Liver (tissue), 9 donors: ENCODE measurements around the gene OASL. TPM values are rescaled to one million over a fixed set of nuclear protein-coding genes. Genes with fewer than 3 reads are reported as not detected.

ENCODE experiments used
- DNase-seq: peaks from one replicate; pipeline ENCODE4 v3.0.0-alpha.2; 2017; ENCODE audit warnings: low spot score
- H3K27ac ChIP-seq, 2 donors: one replicate each; pipeline ENCODE4 v1.7.0; 2013; ENCODE audit warnings: inconsistent platforms in 2 of 2, low read length in 2 of 2, control low read depth in 1 of 2, low read depth in 1 of 2, mild to moderate bottlenecking in 1 of 2
- H3K27me3 ChIP-seq, 4 donors: one replicate each; pipeline versions ENCODE4 v1.6.1 to v1.7.0; 2013; ENCODE audit warnings: low read length in 3 of 4, inconsistent platforms in 1 of 4, mild to moderate bottlenecking in 1 of 4, moderate library complexity in 1 of 4; ENCODE audit not compliant: control insufficient read depth in 4 of 4, insufficient read depth in 4 of 4
- H3K36me3 ChIP-seq, 4 donors: one replicate each; pipeline versions ENCODE4 v1.6.1 to v1.7.0; 2013; ENCODE audit warnings: low read length in 3 of 4, mild to moderate bottlenecking in 3 of 4, low read depth in 1 of 4, moderate library complexity in 1 of 4; ENCODE audit not compliant: control insufficient read depth in 4 of 4, insufficient read depth in 3 of 4
- H3K4me1 ChIP-seq, 4 donors: one replicate each; pipeline versions ENCODE4 v1.6.1 to v1.7.0; 2013; ENCODE audit warnings: low read length in 3 of 4, mild to moderate bottlenecking in 3 of 4, moderate library complexity in 1 of 4; ENCODE audit not compliant: control insufficient read depth in 4 of 4, insufficient read depth in 4 of 4
- H3K4me3 ChIP-seq, 3 donors: one replicate each; pipeline versions ENCODE4 v1.6.1 to v1.7.0; 2013; ENCODE audit warnings: low read length in 3 of 3, control low read depth in 1 of 3, low read depth in 1 of 3, mild to moderate bottlenecking in 1 of 3
- H3K9ac ChIP-seq, 2 donors: one replicate each; pipeline ENCODE4 v1.7.0; 2013; ENCODE audit warnings: low read length in 2 of 2, mild to moderate bottlenecking in 2 of 2, moderate library complexity in 2 of 2, control low read depth in 1 of 2, low read depth in 1 of 2
- H3K9me3 ChIP-seq, 4 donors: one replicate each; pipeline versions ENCODE4 v1.6.1 to v1.7.0; 2013; ENCODE audit warnings: low read length in 3 of 4; ENCODE audit not compliant: control insufficient read depth in 4 of 4
- EGR1 ChIP-seq, 2 donors: IDR thresholded peaks; 2 replicates each; pipeline ENCODE4 v1.6.1; 2016 to 2018; ENCODE audit warnings: antibody characterized with exemption in 2 of 2, low read depth in 2 of 2
- FOXA1 ChIP-seq: IDR thresholded peaks from 2 replicates; pipeline ENCODE4 v1.6.1; 2016; ENCODE audit warnings: antibody characterized with exemption
- FOXA2 ChIP-seq: IDR thresholded peaks from 2 replicates; pipeline ENCODE4 v1.6.1; 2016; ENCODE audit warnings: antibody characterized with exemption
- GABPA ChIP-seq, 2 donors: IDR thresholded peaks in 1 of 2; conservative IDR thresholded peaks in 1 of 2; 2 replicates each; pipeline ENCODE4 v1.6.1; 2016; ENCODE audit warnings: antibody characterized with exemption in 2 of 2, mild to moderate bottlenecking in 1 of 2, moderate library complexity in 1 of 2
- HNF4A ChIP-seq, 2 donors: conservative IDR thresholded peaks; 2 replicates each; pipeline ENCODE4 v1.6.1; 2016; ENCODE audit warnings: antibody characterized with exemption in 2 of 2, mild to moderate bottlenecking in 2 of 2
- HNF4G ChIP-seq: IDR thresholded peaks from 2 replicates; pipeline ENCODE4 v1.6.1; 2016; ENCODE audit warnings: antibody characterized with exemption
- JUND ChIP-seq, 2 donors: IDR thresholded peaks; 2 replicates each; pipeline ENCODE4 v1.6.1; 2016; ENCODE audit warnings: antibody characterized with exemption in 2 of 2
- NR2F2 ChIP-seq: IDR thresholded peaks from 2 replicates; pipeline ENCODE4 v1.6.1; 2016; ENCODE audit warnings: antibody characterized with exemption
- RAD21 ChIP-seq, 2 donors: IDR thresholded peaks; 2 replicates each; pipeline ENCODE4 v1.6.1; 2016; ENCODE audit warnings: antibody characterized with exemption in 2 of 2, mild to moderate bottlenecking in 2 of 2
- RXRA ChIP-seq, 2 donors: IDR thresholded peaks; 2 replicates each; pipeline ENCODE4 v1.6.1; 2017 to 2018; ENCODE audit warnings: antibody characterized with exemption in 2 of 2, mild to moderate bottlenecking in 1 of 2
- SP1 ChIP-seq: IDR thresholded peaks from 2 replicates; pipeline ENCODE4 v1.6.1; 2018; ENCODE audit warnings: antibody characterized with exemption, mild to moderate bottlenecking
- TAF1 ChIP-seq: conservative IDR thresholded peaks from 2 replicates; pipeline ENCODE4 v1.6.1; 2016; ENCODE audit warnings: antibody characterized with exemption, mild to moderate bottlenecking
- YY1 ChIP-seq: IDR thresholded peaks from 2 replicates; pipeline ENCODE4 v1.6.1; 2016; ENCODE audit warnings: antibody characterized with exemption, mild to moderate bottlenecking
- WGBS: extraction: QIAGEN DNeasy Blood & Tissue Kit; methylation state at CpG from one replicate; pipeline ENCODE4 v1.1.7; 2013; 5-methylcytosine and 5-hydroxymethylcytosine counted together
- polyA plus RNA-seq, 2 donors: library from polyadenylated mRNA; stranded (reverse) in 1 of 2; unstranded in 1 of 2; fragments of 200-250 nt in 1 of 2; fragments of >200 nt in 1 of 2; fragmentation: Nextera tagmentation in 1 of 2; extraction: Ambion mirVana in 1 of 2; gene quantifications; one replicate each; pipeline versions ENCODE4 v1.2.1 to v1.2.3, GENCODE V29; 2013 to 2015
- total RNA-seq, 2 donors: library from RNA; depleted of rRNA; stranded (reverse); fragments of >200 nt; gene quantifications; one replicate each; pipeline ENCODE4 v1.2.3, GENCODE V29; 2014
- TF ChIP-seq, protein P1 (sequence below): fragments of 150-350 bp; IDR thresholded peaks from 2 replicates; pipeline ENCODE4 v1.5.1; 2017; ENCODE audit warnings: improper control_type of control experiment, low read depth, low read length; ENCODE audit not compliant: missing input control
- TF ChIP-seq, protein P2 (sequence below): IDR thresholded peaks from 2 replicates; pipeline ENCODE4 v1.6.1; 2016; ENCODE audit warnings: antibody characterized with exemption, mild to moderate bottlenecking
- TF ChIP-seq, protein P3 (sequence below): IDR thresholded peaks from 2 replicates; pipeline ENCODE4 v1.6.1; 2016; ENCODE audit warnings: antibody characterized with exemption
- TF ChIP-seq, protein P4 (sequence below): IDR thresholded peaks from 2 replicates; pipeline ENCODE4 v1.6.1; 2016; ENCODE audit warnings: antibody characterized with exemption
- TF ChIP-seq, protein P5 (sequence below): IDR thresholded peaks from 2 replicates; pipeline ENCODE4 v1.6.1; 2016; ENCODE audit warnings: antibody characterized with exemption
- donor health status: healthy.
- donor health status: healthy.
- donor health status: healthy.
- donor health status: healthy.
- donor health status: healthy.

The OASL gene
- total and polyA plus RNA-seq, 4 donors, result 0.89 to 4.5 (median 3.1) TPM

DNA sequence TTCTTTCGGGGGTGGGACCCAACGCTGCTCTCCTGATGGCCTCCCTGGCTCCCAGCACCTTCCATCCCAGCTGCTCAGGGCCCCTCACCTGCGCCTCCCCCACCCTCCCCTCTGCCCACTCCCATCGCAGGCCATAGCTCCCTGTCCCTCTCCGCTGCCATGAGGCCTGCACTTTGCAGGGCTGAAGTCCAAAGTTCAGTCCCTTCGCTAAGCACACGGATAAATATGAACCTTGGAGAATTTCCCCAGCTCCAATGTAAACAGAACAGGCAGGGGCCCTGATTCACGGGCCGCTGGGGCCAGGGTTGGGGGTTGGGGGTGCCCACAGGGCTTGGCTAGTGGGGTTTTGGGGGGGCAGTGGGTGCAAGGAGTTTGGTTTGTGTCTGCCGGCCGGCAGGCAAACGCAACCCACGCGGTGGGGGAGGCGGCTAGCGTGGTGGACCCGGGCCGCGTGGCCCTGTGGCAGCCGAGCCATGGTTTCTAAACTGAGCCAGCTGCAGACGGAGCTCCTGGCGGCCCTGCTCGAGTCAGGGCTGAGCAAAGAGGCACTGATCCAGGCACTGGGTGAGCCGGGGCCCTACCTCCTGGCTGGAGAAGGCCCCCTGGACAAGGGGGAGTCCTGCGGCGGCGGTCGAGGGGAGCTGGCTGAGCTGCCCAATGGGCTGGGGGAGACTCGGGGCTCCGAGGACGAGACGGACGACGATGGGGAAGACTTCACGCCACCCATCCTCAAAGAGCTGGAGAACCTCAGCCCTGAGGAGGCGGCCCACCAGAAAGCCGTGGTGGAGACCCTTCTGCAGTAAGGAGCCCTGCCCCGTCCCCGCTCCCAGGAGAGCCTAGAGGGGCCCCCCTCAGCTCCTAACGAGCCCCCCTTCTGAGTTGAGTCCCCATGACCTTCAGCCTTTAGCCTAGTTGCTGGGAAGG lies 60.5 kb downstream of the OASL start, which contains the start of gene HNF1A:
Gene HNF1A (plus strand): TSS at position 248 of the 924 bp plus-strand sequence. CDS start 226 bp downstream, at position 474.
- Histone ChIP-seq H3K9me3 (no peaks in the 10 kb centered on the region), H3K9ac (peak within 1 kb of the TSS; percentile 89 to 91), H3K4me3 (peak within 1 kb of the TSS; percentile 72 to 85 (median 82)), H3K27ac (peak within 1 kb of the TSS; percentile 79 to 90), H3K4me1 (peaks cover 8 to 54% (median 46%) of the 10 kb centered on the region in 4 donors), H3K27me3 (no peaks in the 10 kb centered on the region), H3K36me3 (peaks cover 0 to 2% (median 0%) of the 10 kb centered on the region in 4 donors)
- peak; percentile 88 for TF ChIP-seq FOXA2
- TF ChIP-seq SP1, result peak; percentile 98
- TF ChIP-seq, protein P1, sequence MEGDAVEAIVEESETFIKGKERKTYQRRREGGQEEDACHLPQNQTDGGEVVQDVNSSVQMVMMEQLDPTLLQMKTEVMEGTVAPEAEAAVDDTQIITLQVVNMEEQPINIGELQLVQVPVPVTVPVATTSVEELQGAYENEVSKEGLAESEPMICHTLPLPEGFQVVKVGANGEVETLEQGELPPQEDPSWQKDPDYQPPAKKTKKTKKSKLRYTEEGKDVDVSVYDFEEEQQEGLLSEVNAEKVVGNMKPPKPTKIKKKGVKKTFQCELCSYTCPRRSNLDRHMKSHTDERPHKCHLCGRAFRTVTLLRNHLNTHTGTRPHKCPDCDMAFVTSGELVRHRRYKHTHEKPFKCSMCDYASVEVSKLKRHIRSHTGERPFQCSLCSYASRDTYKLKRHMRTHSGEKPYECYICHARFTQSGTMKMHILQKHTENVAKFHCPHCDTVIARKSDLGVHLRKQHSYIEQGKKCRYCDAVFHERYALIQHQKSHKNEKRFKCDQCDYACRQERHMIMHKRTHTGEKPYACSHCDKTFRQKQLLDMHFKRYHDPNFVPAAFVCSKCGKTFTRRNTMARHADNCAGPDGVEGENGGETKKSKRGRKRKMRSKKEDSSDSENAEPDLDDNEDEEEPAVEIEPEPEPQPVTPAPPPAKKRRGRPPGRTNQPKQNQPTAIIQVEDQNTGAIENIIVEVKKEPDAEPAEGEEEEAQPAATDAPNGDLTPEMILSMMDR, result no peak
- TF ChIP-seq, protein P2, sequence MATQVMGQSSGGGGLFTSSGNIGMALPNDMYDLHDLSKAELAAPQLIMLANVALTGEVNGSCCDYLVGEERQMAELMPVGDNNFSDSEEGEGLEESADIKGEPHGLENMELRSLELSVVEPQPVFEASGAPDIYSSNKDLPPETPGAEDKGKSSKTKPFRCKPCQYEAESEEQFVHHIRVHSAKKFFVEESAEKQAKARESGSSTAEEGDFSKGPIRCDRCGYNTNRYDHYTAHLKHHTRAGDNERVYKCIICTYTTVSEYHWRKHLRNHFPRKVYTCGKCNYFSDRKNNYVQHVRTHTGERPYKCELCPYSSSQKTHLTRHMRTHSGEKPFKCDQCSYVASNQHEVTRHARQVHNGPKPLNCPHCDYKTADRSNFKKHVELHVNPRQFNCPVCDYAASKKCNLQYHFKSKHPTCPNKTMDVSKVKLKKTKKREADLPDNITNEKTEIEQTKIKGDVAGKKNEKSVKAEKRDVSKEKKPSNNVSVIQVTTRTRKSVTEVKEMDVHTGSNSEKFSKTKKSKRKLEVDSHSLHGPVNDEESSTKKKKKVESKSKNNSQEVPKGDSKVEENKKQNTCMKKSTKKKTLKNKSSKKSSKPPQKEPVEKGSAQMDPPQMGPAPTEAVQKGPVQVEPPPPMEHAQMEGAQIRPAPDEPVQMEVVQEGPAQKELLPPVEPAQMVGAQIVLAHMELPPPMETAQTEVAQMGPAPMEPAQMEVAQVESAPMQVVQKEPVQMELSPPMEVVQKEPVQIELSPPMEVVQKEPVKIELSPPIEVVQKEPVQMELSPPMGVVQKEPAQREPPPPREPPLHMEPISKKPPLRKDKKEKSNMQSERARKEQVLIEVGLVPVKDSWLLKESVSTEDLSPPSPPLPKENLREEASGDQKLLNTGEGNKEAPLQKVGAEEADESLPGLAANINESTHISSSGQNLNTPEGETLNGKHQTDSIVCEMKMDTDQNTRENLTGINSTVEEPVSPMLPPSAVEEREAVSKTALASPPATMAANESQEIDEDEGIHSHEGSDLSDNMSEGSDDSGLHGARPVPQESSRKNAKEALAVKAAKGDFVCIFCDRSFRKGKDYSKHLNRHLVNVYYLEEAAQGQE, result peak; percentile 92
- peak; percentile 99 for TF ChIP-seq HNF4A (conservative IDR thresholded peaks at IDR 0.05)
- TF ChIP-seq JUND (IDR thresholded peaks at IDR 0.05), result peak; percentile 29 to 82
- peak in 1 of 2 donors; percentile 20 for TF ChIP-seq EGR1 (IDR thresholded peaks at IDR 0.05; ENCODE audit: low read depth in 2 of 2)
- TF ChIP-seq FOXA1, result peak; percentile 93
- TF ChIP-seq RAD21 (IDR thresholded peaks at IDR 0.05), result peak; percentile 42 to 56
- no peak for TF ChIP-seq TAF1
- TF ChIP-seq, protein P3, sequence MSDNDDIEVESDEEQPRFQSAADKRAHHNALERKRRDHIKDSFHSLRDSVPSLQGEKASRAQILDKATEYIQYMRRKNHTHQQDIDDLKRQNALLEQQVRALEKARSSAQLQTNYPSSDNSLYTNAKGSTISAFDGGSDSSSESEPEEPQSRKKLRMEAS, result peak; percentile 94
- TF ChIP-seq, protein P4, sequence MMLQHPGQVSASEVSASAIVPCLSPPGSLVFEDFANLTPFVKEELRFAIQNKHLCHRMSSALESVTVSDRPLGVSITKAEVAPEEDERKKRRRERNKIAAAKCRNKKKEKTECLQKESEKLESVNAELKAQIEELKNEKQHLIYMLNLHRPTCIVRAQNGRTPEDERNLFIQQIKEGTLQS, result no peak
- peak; percentile 87 to 89 for TF ChIP-seq RXRA (IDR thresholded peaks at IDR 0.05)
- peak; percentile 99 for TF ChIP-seq HNF4G
- no peak for TF ChIP-seq GABPA (IDR thresholded peaks at IDR 0.05 in 1 of 2, conservative IDR thresholded peaks at IDR 0.05 in 1 of 2)
- TF ChIP-seq, protein P5, sequence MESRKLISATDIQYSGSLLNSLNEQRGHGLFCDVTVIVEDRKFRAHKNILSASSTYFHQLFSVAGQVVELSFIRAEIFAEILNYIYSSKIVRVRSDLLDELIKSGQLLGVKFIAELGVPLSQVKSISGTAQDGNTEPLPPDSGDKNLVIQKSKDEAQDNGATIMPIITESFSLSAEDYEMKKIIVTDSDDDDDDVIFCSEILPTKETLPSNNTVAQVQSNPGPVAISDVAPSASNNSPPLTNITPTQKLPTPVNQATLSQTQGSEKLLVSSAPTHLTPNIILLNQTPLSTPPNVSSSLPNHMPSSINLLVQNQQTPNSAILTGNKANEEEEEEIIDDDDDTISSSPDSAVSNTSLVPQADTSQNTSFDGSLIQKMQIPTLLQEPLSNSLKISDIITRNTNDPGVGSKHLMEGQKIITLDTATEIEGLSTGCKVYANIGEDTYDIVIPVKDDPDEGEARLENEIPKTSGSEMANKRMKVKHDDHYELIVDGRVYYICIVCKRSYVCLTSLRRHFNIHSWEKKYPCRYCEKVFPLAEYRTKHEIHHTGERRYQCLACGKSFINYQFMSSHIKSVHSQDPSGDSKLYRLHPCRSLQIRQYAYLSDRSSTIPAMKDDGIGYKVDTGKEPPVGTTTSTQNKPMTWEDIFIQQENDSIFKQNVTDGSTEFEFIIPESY, result peak; percentile 57
- TF ChIP-seq YY1, result peak; percentile 85
- peak; percentile 18 for TF ChIP-seq NR2F2
- WGBS, result 30% methylated on average over 40 of the region's 40 CpGs
- DNase-seq, result no peak
